GM12891 (cell line): ENCODE data around the gene PCDHGB4. TPM values are rescaled to one million over a fixed set of nuclear protein-coding genes. Genes with fewer than 3 reads are reported as not detected.
A peak's percentile ranks its signal among the peaks of the same experiment; 100 is the strongest.
"Not testable (repeated sequence)": the region's sequence is repeated elsewhere in the genome, so short reads cannot be mapped to it uniquely, and the experiment has no call there.

Experiments
- DNase-seq: peaks from one replicate; pipeline ENCODE4 v3.0.0; 2011; ENCODE audit warnings: low spot score; ENCODE audit not compliant: insufficient read length
- FAIRE-seq: peaks from 2 replicates; lab custom pipeline; 2011; peaks lifted over from hg19 to GRCh38; lab: Jason Lieb, UNC
- PAX5 ChIP-seq: IDR thresholded peaks from 2 replicates; pipeline ENCODE4 v1.6.1; 2011; ENCODE audit warnings: low read length, moderate library complexity, mild to moderate bottlenecking; ENCODE audit not compliant: insufficient read depth, severe bottlenecking
- POLR2A ChIP-seq: IDR thresholded peaks from 2 replicates; pipeline ENCODE4 v1.6.1; 2011; ENCODE audit warnings: low read depth, low read length, control low read depth
- POLR2AphosphoS5 ChIP-seq: IDR thresholded peaks from 2 replicates; pipeline ENCODE4 v1.6.1; 2011; ENCODE audit warnings: low read depth, low read length, control low read depth
- POU2F2 ChIP-seq: IDR thresholded peaks from 2 replicates; pipeline ENCODE4 v1.6.1; 2011; ENCODE audit warnings: low read depth, mild to moderate bottlenecking, control low read depth, low read length, moderate library complexity
- SPI1 ChIP-seq: IDR thresholded peaks from 2 replicates; pipeline ENCODE4 v1.6.1; 2011; ENCODE audit warnings: low read depth, low read length, control low read depth
- TAF1 ChIP-seq: IDR thresholded peaks from 2 replicates; pipeline ENCODE4 v1.6.1; 2011; ENCODE audit warnings: low read depth, low read length, control low read depth
- polyA plus RNA-seq: library from polyadenylated mRNA; unstranded; fragments of >200 nt; gene quantifications from one replicate; pipeline ENCODE4 v1.2.1, GENCODE V29; 2012; ENCODE audit warnings: low read depth, missing spikeins, inconsistent platforms; ENCODE audit not compliant: missing spikeins

Gene PCDHGB4
- 0.05 TPM for polyA plus RNA-seq

DNA sequence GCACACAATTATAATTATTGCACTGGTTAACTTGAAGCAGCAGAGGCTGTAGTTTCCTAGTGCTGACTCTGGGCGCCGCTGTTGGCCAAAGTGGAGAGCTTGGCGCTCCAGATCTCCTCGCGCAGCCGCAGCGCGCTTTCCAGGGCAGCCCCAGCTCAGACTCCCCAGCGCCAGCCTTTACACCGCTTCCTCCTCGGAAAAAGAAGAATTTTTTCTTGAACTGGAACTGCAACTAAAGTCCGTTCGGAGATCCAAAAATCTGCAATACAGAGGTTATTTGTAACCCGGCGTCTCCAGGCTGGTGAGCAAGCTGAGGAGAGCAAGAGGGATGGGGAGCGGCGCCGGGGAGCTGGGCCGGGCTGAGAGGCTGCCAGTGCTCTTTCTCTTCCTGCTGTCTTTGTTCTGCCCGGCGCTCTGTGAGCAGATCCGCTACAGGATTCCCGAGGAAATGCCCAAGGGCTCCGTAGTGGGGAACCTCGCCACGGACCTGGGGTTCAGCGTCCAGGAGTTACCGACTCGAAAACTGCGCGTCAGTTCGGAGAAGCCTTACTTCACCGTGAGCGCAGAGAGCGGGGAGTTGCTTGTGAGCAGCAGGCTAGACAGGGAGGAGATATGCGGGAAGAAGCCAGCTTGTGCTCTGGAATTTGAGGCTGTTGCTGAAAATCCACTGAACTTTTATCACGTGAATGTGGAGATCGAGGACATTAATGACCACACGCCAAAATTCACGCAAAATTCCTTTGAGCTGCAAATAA, at the start of gene PCDHGB4:
TSS of gene PCDHGB4 (plus strand) at position 142 of the 755 bp plus-strand sequence. CDS start at position 329, 187 bp downstream.
- not testable (repeated sequence) for DNase-seq, FAIRE-seq

DNA sequence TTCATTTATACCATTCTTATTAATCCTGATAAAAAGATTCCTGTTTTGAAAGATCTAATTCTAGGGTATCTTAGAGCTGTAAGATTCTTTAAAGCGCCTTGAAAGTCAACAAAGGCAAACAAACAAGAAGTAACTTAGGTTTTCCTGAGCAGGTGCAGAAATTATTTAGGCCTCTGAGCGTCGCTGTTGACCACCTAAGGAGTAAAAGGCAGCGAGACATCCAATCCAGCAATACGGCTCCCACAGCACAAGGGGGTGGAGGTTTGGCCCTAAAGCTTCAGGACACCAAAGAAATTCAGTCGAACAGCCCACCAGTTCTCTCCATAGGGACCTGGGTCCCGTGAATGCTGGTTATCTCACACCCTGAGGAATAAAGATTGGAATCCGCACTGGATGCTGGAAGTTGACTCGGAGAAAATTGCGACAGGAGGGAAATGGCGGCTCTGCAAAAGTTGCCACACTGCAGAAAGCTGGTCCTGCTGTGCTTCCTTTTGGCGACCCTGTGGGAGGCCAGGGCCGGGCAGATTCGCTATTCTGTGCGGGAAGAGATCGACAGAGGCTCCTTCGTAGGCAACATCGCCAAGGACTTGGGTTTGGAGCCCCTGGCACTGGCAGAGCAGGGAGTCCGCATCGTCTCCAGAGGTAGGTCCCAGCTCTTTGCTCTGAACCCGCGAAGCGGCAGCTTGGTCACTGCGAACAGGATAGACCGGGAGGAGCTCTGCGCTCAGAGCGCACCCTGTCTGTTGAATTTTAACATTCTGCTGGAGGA, 48.8 kb upstream of the PCDHGB4 start, which contains the start of gene PCDHGA2:
TSS of gene PCDHGA2 (plus strand) at position 223 of the 769 bp plus-strand sequence.
- no peak for FAIRE-seq
- no peak for TF ChIP-seq PAX5
- no peak for TF ChIP-seq POU2F2
- no peak for TF ChIP-seq POLR2A
- no peak for TF ChIP-seq SPI1
- TF ChIP-seq TAF1, result no peak
- no peak for DNase-seq

DNA sequence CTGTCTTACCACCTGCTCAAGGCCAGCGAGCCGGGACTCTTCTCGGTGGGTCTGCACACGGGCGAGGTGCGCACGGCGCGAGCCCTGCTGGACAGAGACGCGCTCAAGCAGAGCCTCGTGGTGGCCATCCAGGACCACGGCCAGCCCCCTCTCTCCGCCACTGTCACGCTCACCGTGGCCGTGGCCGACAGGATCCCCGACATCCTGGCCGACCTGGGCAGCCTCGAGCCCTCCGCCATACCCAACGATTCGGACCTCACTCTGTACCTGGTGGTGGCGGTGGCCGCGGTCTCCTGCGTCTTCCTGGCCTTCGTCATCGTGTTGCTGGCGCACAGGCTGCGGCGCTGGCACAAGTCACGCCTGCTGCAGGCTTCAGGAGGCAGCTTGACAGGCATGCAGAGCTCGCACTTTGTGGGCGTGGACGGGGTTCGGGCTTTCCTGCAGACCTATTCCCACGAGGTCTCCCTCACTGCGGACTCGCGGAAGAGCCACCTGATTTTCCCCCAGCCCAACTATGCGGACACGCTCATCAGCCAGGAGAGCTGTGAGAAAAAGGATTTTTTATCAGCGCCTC, 46.6 kb upstream of the PCDHGB4 start:
- not testable (repeated sequence) for FAIRE-seq

DNA sequence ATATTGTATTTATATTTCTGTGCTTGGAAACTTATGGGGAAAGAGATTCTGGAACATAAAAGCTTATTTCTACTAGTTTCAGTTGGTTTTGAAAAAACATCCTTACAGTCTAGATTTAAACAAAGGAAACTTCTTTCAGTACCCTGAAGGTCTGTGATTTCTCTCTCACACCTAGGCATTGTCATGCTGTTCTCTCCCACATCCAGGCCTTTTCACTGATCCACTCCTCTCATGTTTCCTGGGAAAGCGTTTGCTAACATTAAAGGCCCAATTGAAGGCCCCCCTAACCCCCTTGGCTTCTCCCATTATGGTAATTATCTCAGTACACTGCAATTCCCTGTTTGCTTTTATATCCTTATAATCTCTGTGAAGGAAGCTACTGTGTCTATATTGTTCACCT, 44.7 kb upstream of the PCDHGB4 start:
- TF ChIP-seq SPI1 (no peak), POLR2A (no peak), PAX5 (no peak), POU2F2 (no peak)
- no peak for FAIRE-seq
- no peak for DNase-seq

More for the DNA sequence above, 46.6 kb upstream of the PCDHGB4 start:
- not testable (repeated sequence) for DNase-seq

DNA sequence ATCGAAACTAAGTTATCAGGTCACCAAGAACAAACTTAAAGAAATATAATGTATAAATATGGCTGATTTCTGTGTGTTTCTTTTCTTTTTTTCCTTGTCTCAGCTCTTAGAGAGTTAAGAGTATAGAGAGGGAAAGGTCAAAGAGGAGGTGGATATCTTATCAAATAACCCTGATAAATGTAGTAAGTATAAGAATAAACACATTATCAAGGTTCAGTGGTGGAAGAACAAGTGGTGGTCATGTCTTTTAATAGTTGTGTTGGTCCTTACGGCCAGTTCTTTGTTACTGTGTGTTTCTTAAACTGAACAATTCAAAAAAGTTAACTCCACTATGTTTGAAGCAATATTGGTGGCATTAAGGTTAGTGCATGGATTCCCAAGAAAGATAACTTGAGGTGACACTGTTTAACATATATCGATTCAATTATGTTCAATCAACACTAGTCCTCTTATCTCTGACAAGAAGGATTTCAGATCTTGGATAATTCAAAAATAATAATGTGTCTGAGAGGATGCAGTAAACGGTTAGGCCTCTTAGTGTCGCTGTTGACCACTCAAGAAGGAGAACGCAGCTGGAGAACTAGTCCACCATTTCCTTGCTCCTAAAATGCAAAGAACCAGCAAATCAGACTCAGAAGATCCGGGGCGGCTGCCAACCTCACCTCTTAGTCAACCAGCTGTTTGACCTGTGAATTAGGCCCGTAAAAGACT, 44.1 kb upstream of the PCDHGB4 start, which contains the start of gene PCDHGA3:
TSS of gene PCDHGA3 (plus strand) at position 588 of the 711 bp plus-strand sequence. CDS start 205 bp downstream, outside the sequence.
- DNase-seq (no peak), FAIRE-seq (no peak)
- no peak for TF ChIP-seq POU2F2
- no peak for TF ChIP-seq SPI1
- no peak for TF ChIP-seq POLR2AphosphoS5
- no peak for TF ChIP-seq POLR2A
- TF ChIP-seq TAF1, result no peak
- no peak for TF ChIP-seq PAX5

DNA sequence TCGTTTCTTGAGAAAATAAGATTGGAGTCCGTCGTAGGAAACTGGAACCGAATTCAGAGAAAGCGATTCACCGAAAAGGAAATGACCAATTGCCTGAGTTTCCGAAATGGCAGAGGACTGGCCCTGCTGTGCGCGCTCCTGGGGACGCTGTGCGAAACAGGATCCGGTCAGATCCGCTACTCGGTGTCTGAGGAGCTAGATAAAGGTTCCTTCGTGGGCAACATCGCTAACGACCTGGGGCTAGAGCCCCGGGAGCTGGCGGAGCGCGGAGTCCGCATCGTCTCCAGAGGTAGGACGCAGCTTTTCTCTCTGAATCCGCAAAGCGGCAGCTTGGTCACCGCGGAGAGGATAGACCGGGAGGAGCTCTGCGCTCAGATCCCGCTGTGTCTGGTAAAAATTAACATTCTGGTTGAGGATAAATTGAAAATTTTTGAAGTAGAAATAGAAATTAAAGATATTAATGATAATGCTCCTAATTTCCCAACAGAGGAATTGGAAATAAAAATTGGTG, 43.5 kb upstream of the PCDHGB4 start:
- DNase-seq (no peak), FAIRE-seq (no peak)
- TF ChIP-seq POLR2AphosphoS5 (no peak), POLR2A (no peak), SPI1 (no peak), POU2F2 (no peak), PAX5 (no peak), TAF1 (no peak)

DNA sequence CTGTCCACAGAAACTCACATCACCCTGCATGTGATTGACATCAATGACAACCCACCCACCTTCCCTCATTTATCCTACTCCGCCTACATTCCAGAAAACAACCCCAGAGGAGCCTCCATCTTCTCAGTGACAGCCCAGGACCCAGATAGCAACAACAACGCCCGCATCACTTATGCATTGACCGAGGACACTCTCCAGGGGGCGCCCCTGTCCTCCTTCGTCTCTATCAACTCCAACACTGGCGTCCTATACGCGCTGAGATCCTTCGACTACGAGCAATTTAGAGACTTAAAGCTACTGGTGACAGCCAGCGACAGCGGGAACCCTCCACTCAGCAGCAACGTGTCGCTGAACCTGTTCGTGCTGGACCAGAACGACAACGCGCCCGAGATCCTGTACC, 42.2 kb upstream of the PCDHGB4 start:
- DNase-seq, result no peak
- TF ChIP-seq POU2F2, result no peak
- no peak for TF ChIP-seq POLR2AphosphoS5
- no peak for TF ChIP-seq POLR2A
- no peak for TF ChIP-seq PAX5
- TF ChIP-seq TAF1, result no peak
- TF ChIP-seq SPI1, result no peak
- no peak for FAIRE-seq

DNA sequence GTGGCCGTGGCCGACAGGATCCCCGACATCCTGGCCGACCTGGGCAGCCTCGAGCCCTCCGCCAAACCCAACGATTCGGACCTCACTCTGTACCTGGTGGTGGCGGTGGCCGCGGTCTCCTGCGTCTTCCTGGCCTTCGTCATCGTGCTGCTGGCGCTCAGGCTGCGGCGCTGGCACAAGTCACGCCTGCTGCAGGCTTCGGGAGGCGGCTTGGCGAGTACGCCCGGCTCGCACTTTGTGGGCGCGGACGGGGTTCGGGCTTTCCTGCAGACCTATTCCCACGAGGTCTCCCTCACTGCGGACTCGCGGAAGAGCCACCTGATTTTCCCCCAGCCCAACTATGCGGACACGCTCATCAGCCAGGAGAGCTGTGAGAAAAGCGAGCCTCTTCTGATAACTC, 41.5 kb upstream of the PCDHGB4 start:
- DNase-seq, FAIRE-seq: not testable (repeated sequence)

DNA sequence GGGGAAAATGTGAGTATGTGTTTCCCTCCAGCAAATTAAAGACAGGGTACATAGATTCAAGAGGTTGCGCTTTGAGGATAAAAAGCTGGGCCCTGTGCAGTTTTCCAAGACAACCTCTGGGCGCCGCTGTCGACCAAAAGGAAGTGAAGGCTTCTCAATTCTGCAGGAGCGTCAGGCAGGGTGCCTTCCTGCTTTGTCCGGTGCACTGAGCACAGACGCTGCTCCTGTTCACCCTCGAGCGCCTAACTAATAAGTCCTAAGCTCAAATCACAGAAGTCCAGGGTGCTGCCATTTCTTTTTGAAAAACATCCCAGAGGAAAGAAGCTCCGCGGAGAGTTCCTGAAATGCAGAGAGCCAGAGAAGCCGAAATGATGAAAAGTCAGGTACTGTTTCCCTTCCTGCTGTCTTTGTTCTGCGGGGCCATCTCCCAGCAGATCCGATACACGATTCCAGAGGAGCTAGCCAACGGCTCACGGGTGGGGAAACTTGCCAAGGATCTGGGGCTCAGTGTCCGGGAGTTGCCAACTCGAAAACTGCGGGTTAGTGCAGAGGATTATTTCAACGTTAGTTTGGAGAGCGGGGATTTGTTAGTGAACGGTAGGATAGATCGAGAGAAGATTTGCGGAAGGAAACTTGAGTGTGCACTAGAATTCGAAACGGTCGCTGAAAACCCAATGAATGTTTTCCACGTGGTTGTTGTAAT, 37.4 kb upstream of the PCDHGB4 start, which contains the start of gene PCDHGB1:
TSS of gene PCDHGB1 (plus strand) at position 183 of the 703 bp plus-strand sequence. CDS start at position 345, 162 bp downstream.
- peak; percentile 45 for FAIRE-seq
- DNase-seq, result peak; percentile 58
- TF ChIP-seq POLR2A (no peak), TAF1 (no peak), POLR2AphosphoS5 (no peak), PAX5 (no peak)
